DOHH2 (cell line): ENCODE results near the gene KEL.

ENCODE experiments used
- EZH2phosphoT487 ChIP-seq: fragments of 200-600 bp; sonication (generic); IDR thresholded peaks from 2 replicates; pipeline ENCODE4 v1.6.1; 2017; ENCODE audit warnings: borderline replicate concordance, mild to moderate bottlenecking, antibody characterized with exemption, low read length, moderate library complexity, mixed read lengths
- TF ChIP-seq, protein P1 (sequence below): fragments of 200-600 bp; sonication (generic); IDR thresholded peaks from one replicate; pipeline ENCODE4 v1.5.1; 2014; ENCODE audit warnings: antibody characterized with exemption, mild to moderate bottlenecking, low read depth, low read length; ENCODE audit not compliant: poor library complexity, severe bottlenecking

GRCh38 chr7:142905759-142906158 lies 56.4 kb downstream of the KEL start:
- TF ChIP-seq, protein P1, sequence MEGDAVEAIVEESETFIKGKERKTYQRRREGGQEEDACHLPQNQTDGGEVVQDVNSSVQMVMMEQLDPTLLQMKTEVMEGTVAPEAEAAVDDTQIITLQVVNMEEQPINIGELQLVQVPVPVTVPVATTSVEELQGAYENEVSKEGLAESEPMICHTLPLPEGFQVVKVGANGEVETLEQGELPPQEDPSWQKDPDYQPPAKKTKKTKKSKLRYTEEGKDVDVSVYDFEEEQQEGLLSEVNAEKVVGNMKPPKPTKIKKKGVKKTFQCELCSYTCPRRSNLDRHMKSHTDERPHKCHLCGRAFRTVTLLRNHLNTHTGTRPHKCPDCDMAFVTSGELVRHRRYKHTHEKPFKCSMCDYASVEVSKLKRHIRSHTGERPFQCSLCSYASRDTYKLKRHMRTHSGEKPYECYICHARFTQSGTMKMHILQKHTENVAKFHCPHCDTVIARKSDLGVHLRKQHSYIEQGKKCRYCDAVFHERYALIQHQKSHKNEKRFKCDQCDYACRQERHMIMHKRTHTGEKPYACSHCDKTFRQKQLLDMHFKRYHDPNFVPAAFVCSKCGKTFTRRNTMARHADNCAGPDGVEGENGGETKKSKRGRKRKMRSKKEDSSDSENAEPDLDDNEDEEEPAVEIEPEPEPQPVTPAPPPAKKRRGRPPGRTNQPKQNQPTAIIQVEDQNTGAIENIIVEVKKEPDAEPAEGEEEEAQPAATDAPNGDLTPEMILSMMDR, result no peak
- no peak for TF ChIP-seq EZH2phosphoT487
